HEK293T (cell line): ENCODE results near the gene NFKBIZ.

Experiments used
- FOXA1 ChIP-seq: fragments of 450-650 bp; IDR thresholded peaks from 2 replicates; pipeline ENCODE4 v1.6.1; 2016; ENCODE audit warnings: mild to moderate bottlenecking
- HDGF ChIP-seq: fragments of 450-650 bp; IDR thresholded peaks from 2 replicates; pipeline ENCODE4 v1.6.1; 2017; ENCODE audit warnings: antibody characterized with exemption, borderline replicate concordance

- TF ChIP-seq FOXA1 (no peak), HDGF (no peak)
Observed at GRCh38 chr3:101847328-101847727, 2.0 kb upstream of the NFKBIZ start.
